ENCODE measurements around the gene SLC35B2.

The SLC35B2 gene

DNA sequence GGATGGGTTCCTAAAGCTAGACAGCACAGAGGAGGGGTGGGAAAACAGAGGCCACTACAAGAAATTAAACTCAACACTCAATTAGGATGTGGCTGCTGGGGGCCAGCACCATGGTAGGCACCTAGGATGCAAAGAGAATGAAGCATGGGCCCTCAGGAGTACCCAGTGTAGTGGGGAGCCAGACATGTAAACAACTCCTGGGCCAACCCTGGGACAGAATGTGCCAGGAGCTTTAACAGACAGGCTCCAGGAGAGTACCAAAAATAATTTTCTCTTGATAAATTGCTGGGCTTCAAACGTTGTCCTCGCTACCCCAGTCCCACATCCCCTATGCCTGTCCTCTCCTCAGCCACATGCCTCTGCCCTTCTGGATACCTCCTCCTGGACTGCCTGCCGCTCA, 14.6 kb upstream of the SLC35B2 start:
- H3K27ac ChIP-seq (ENCODE audit: low read length) = no peak overlapping the region
- H3K9ac ChIP-seq (ENCODE audit: low read length) = no peak overlapping the region
- peaks cover 32% of the 10 kb centered on the region for H3K27me3 ChIP-seq (ENCODE audit: control insufficient read depth, insufficient read depth, low read length)
- H3K4me1 ChIP-seq (ENCODE audit: control insufficient read depth, low read depth, low read length) = peaks cover 22% of the 10 kb centered on the region
- no peak overlapping the region for H3K4me3 ChIP-seq (ENCODE audit: low read length)
- H3K9me3 ChIP-seq (ENCODE audit: control insufficient read depth, low read depth, low read length) = no peaks in the 10 kb centered on the region
- no peaks in the 10 kb centered on the region for H3K36me3 ChIP-seq (ENCODE audit: control insufficient read depth, low read depth, low read length)

DNA sequence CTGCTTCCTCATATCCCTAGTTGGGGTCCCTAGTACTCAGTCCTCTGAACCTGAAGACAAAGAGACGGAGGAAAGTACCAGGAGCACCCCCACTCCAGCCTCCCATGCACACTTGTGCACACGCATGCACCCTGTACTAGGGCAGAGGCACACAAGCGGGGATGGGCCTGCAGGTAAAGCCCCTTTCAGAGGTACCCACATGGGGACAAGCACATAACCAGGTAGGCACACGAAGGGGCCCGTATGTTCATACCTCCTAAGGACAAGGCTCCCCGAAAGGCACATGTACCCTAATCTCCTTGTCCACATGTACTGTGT, 14.0 kb upstream of the SLC35B2 start:
- peaks cover 27% of the 10 kb centered on the region for H3K27me3 ChIP-seq (ENCODE audit: control insufficient read depth, insufficient read depth, low read length)
- no peak overlapping the region for H3K27ac ChIP-seq (ENCODE audit: low read length)
- peaks cover 22% of the 10 kb centered on the region for H3K4me1 ChIP-seq (ENCODE audit: control insufficient read depth, low read depth, low read length)
- H3K4me3 ChIP-seq (ENCODE audit: low read length) = peak overlapping the region; percentile 50
- H3K36me3 ChIP-seq (ENCODE audit: control insufficient read depth, low read depth, low read length) = no peaks in the 10 kb centered on the region
- no peak overlapping the region for H3K9ac ChIP-seq (ENCODE audit: low read length)
- H3K9me3 ChIP-seq (ENCODE audit: control insufficient read depth, low read depth, low read length) = no peaks in the 10 kb centered on the region

DNA sequence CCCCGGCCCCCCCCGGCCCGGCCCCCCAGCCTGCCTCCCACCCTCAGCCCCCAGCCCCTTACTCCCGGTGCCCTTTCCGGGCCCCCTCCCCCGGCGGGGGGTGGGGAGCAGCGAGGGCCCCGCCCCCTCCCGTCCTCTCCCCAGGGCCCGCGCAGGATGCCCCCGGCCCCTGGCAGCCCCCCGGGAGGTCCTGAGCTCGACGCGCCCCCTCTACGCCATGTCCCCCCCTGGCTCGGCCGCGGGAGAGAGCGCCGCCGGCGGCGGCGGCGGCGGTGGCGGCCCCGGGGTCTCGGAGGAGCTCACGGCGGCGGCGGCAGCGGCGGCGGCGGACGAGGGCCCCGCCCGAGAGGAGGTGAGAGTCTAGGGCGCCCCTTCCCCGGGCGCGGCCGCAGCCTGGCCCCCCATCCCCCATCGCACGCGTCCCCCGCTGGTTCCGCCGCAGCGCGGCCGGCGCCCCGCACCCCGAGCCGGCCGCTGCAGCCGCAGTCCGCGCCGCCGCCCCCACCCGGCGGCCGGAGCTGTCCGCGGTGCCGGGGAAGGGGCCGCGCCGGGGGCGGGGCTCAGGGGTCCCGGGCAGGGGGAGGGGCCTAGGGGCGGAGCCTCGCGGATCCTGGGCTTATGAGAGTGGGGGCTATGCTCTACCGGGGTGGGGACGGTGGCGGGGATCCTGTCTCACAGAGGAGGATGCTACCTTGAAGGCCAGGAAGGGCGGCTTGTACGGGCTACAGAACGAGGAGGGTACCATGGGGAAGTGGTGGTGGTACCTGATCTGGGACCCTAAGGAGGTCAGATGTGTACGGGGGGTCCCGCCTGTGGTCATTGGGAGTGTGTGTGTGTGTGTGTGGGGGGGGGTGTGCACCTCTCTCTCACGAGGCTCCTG, 13.4 kb upstream of the SLC35B2 start:
- peaks cover 21% of the 10 kb centered on the region for H3K27me3 ChIP-seq (ENCODE audit: control insufficient read depth, insufficient read depth, low read length)
- H3K4me3 ChIP-seq (ENCODE audit: low read length) = peak overlapping the region; percentile 50
- peaks cover 22% of the 10 kb centered on the region for H3K4me1 ChIP-seq (ENCODE audit: control insufficient read depth, low read depth, low read length)
- H3K9ac ChIP-seq (ENCODE audit: low read length) = no peak overlapping the region
- H3K9me3 ChIP-seq (ENCODE audit: control insufficient read depth, low read depth, low read length) = no peaks in the 10 kb centered on the region
- H3K36me3 ChIP-seq (ENCODE audit: control insufficient read depth, low read depth, low read length) = no peaks in the 10 kb centered on the region
- no peak overlapping the region for H3K27ac ChIP-seq (ENCODE audit: low read length)

DNA sequence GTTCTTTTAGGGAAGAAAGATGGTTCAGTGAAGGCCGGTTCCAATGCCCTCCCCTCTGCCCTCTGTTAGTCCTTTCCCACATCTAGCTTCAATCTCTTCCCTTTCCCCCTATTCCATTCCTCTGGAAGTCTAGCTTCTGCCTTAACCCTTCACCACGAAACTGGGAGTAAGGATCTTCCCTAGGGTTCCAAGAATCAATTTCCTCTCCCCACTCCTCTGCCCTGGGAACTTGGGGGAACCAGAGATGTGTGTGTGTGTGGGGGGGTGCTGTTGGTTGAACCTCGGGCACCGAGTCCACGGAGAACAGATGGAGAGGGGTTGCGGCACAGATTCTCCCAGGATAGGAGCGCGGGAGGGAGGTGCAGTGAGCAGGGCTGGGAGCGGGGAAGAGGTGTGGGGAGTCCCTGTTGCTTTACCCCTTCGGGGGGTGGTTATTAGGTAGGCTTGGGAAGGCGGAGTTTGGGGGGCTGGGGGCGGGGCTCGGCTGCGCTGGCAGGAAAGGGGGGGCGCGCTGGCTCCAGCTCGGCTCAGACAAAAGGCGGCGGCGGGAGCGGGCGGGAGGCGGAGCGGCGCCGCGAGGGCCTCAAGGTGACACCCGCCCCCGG, 12.7 kb upstream of the SLC35B2 start, which contains the start of gene TMEM151B:
Gene TMEM151B (plus strand): TSS at position 530 of the 605 bp plus-strand sequence. CDS start 293 bp downstream, outside the sequence.
- Histone ChIP-seq H3K27ac (ENCODE audit: low read length) (no peak within 1 kb of the TSS), H3K9ac (ENCODE audit: low read length) (no peak within 1 kb of the TSS), H3K27me3 (ENCODE audit: control insufficient read depth, insufficient read depth, low read length) (peaks cover 13% of the 10 kb centered on the region), H3K4me3 (ENCODE audit: low read length) (peak within 1 kb of the TSS; percentile 50), H3K36me3 (ENCODE audit: control insufficient read depth, low read depth, low read length) (no peaks in the 10 kb centered on the region), H3K4me1 (ENCODE audit: control insufficient read depth, low read depth, low read length) (peaks cover 22% of the 10 kb centered on the region), H3K9me3 (ENCODE audit: control insufficient read depth, low read depth, low read length) (no peaks in the 10 kb centered on the region)

DNA sequence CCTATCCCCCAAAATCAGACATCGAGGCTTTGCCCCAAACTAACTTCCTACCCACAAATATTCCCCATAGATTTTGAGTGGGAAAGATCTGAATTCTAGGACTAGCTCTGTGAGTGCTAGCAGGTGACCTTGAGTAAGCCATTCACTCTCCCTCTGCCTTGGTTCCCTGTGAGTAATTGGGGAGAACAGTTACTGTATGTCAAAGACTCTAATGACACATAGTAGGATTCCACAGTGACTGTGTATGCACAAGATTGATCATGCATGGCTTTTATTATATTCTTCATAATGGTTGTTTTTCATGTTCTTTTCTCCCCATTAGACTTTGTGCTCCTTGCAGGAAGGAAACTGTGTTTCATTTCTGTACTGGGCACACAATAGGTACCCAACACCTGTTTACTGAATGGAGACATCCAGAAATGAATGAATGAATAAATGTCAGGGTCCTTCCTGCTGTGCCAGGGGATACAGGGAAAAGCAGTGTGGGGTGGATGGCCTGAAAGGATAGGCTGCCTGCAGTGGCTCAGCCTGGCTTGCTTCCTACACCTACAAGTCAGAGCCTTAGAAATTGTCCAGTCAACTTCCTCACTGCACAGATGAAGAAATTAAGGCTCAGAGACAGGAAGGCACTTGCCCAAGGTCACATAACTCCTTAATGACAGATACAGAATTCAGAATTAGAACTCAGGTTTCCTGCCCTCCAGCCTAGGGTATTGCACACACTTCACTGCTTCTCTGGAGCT, 12.0 kb upstream of the SLC35B2 start:
- Histone ChIP-seq H3K27me3 (ENCODE audit: control insufficient read depth, insufficient read depth, low read length) (peaks cover 12% of the 10 kb centered on the region), H3K9me3 (ENCODE audit: control insufficient read depth, low read depth, low read length) (no peaks in the 10 kb centered on the region), H3K4me3 (ENCODE audit: low read length) (peak overlapping the region; percentile 50), H3K27ac (ENCODE audit: low read length) (no peak overlapping the region), H3K36me3 (ENCODE audit: control insufficient read depth, low read depth, low read length) (no peaks in the 10 kb centered on the region), H3K4me1 (ENCODE audit: control insufficient read depth, low read depth, low read length) (peaks cover 24% of the 10 kb centered on the region), H3K9ac (ENCODE audit: low read length) (no peak overlapping the region)

DNA sequence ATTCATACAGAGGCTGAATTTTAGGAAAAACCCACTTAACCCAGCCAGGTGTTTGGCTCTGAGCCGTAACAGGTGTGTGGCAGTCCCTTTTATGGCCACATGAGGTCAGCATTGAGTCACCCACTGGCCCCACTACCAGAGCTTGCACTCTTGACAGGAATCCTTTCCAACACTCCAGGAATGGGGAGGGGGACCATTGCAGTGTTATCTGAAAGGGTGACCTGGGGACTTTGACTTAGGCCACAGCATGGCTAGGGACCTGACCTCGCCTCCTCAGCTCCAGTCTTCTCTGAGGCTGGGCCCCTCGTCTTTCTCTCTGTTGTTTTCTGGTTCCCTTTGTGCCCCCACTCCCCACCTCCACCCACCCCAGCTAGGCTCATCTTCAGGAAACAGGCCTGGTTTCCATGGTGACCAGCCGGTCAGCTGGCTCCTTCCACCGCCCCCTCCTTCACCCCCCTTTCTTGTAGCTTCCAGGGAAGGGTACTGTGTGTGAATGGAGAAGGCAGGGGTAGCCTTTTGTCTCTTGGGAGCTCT, 10.8 kb upstream of the SLC35B2 start:
- Histone ChIP-seq H3K36me3 (ENCODE audit: control insufficient read depth, low read depth, low read length) (no peaks in the 10 kb centered on the region), H3K27me3 (ENCODE audit: control insufficient read depth, insufficient read depth, low read length) (peaks cover 12% of the 10 kb centered on the region), H3K27ac (ENCODE audit: low read length) (no peak overlapping the region), H3K9ac (ENCODE audit: low read length) (no peak overlapping the region), H3K4me3 (ENCODE audit: low read length) (peak overlapping the region; percentile 21), H3K4me1 (ENCODE audit: control insufficient read depth, low read depth, low read length) (peaks cover 36% of the 10 kb centered on the region), H3K9me3 (ENCODE audit: control insufficient read depth, low read depth, low read length) (no peaks in the 10 kb centered on the region)

DNA sequence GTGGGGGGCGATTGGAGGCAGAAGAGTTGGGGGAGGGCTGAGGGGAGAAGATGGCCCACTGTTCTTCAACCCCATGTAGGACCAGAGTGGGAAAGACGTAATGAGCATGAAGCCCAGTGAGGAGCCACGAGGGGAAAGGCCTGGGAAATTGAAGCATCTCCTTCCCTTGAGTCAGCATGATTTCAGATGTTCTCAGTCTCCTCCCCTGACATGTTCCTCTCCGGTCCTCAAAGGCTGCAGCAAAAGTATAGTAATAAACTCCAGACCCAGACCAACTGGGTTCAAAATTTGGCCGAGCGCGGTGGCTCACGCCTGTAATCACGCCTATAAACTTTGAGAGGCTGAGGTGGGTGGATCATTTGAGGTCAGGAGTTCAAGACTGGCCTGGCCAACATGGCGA, 9.9 kb upstream of the SLC35B2 start:
- H3K9me3 ChIP-seq (ENCODE audit: control insufficient read depth, low read depth, low read length) = no peaks in the 10 kb centered on the region
- no peaks in the 10 kb centered on the region for H3K36me3 ChIP-seq (ENCODE audit: control insufficient read depth, low read depth, low read length)
- H3K9ac ChIP-seq (ENCODE audit: low read length) = no peak overlapping the region
- H3K4me1 ChIP-seq (ENCODE audit: control insufficient read depth, low read depth, low read length) = peaks cover 44% of the 10 kb centered on the region
- peaks cover 12% of the 10 kb centered on the region for H3K27me3 ChIP-seq (ENCODE audit: control insufficient read depth, insufficient read depth, low read length)
- no peak overlapping the region for H3K27ac ChIP-seq (ENCODE audit: low read length)
- no peak overlapping the region for H3K4me3 ChIP-seq (ENCODE audit: low read length)

DNA sequence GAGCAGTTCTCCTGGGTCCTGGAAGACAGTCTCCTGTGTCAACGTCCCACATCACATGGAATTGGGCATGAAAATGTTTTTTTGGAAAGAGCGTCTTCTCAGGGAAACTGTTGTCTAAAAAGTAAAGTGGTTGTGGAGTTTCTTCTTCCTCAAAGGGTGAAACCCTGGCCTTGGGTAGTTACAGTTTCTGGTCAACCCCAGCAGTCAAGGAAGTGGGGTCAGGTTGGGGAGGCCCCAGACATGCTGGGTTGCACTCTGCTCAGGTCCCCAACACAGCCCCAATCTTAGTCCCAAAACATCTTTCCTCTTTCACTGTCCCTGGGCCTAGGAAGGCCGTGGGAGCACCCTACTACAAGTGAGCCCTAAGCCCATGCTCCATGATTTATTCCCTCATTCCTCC, 9.0 kb upstream of the SLC35B2 start:
- no peak overlapping the region for H3K4me3 ChIP-seq (ENCODE audit: low read length)
- H3K27me3 ChIP-seq (ENCODE audit: control insufficient read depth, insufficient read depth, low read length) = peaks cover 12% of the 10 kb centered on the region
- no peak overlapping the region for H3K9ac ChIP-seq (ENCODE audit: low read length)
- H3K4me1 ChIP-seq (ENCODE audit: control insufficient read depth, low read depth, low read length) = peaks cover 46% of the 10 kb centered on the region
- H3K9me3 ChIP-seq (ENCODE audit: control insufficient read depth, low read depth, low read length) = no peaks in the 10 kb centered on the region
- no peak overlapping the region for H3K27ac ChIP-seq (ENCODE audit: low read length)
- peaks cover under 1% of the 10 kb centered on the region for H3K36me3 ChIP-seq (ENCODE audit: control insufficient read depth, low read depth, low read length)

DNA sequence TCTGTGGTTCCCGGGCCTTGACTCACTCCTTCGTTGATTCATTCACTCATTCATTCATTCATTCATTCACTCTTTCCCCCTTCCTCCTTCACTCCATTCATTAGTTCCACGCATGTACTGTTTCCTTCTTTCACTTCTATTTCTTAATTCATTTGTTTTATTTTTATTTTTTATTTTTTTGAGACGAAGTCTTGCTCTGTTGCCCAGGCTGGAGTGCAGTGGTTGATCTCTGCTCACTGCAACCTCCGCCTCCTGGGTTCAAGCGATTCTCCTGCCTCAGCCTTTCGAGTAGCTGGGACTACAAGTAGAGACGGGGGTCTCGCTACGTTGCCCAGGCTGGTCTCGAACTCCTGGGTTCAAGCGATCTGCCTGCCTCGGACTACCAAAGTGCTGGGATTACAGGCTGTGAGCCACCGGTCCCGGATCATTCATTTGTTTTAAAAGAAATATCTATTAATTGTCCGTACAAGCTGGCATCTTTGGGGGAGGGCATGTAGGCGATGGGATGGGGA, 8.4 kb upstream of the SLC35B2 start:
- peaks cover 42% of the 10 kb centered on the region for H3K4me1 ChIP-seq (ENCODE audit: control insufficient read depth, low read depth, low read length)
- H3K9me3 ChIP-seq (ENCODE audit: control insufficient read depth, low read depth, low read length) = no peaks in the 10 kb centered on the region
- no peak overlapping the region for H3K4me3 ChIP-seq (ENCODE audit: low read length)
- H3K36me3 ChIP-seq (ENCODE audit: control insufficient read depth, low read depth, low read length) = peaks cover 5% of the 10 kb centered on the region
- no peak overlapping the region for H3K9ac ChIP-seq (ENCODE audit: low read length)
- no peak overlapping the region for H3K27ac ChIP-seq (ENCODE audit: low read length)
- H3K27me3 ChIP-seq (ENCODE audit: control insufficient read depth, insufficient read depth, low read length) = peaks cover 12% of the 10 kb centered on the region

DNA sequence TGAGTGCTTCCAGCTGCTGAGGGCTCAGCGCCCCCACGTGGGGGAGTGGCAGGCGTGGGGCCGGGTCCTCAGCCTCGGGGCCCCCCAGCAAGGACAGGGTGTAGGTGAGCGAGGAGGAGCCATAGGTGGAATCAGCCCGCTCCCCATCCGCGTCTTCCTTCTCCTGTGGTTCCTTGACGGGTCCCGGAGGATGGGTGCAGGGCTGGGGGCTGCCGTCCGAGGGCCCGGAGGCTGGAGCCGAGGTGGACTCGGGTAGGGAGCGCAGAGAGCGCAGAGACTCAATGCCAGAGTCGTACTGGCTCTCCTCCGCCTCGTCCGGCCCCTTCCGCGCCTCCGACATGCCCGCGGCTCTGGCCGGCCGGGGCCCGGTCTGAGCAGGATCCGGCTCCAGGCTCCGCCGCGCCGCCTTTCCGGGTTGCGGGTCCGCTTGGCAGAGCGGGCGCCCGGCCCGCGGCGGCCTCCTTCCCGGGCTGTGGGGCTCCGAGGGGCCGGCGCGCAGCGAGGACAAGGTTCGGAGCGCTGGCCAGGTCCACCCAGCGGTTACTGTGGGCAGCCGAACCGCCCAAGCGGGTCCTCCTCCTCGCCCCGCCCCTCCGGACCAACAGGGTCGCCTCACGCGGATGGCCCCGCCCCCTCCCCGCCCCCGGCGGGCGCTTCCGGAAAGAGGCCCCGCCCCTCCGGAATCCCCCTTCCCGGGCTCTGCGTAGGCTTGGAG, 7.8 kb upstream of the SLC35B2 start, which contains the start of gene NFKBIE:
Gene NFKBIE (minus strand): TSS at position 545 of the 715 bp plus-strand sequence. CDS start 205 bp downstream, at position 340.
- no peak within 1 kb of the TSS for H3K27ac ChIP-seq (ENCODE audit: low read length)
- H3K9me3 ChIP-seq (ENCODE audit: control insufficient read depth, low read depth, low read length) = no peaks in the 10 kb centered on the region
- H3K27me3 ChIP-seq (ENCODE audit: control insufficient read depth, insufficient read depth, low read length) = peaks cover 12% of the 10 kb centered on the region
- peaks cover 7% of the 10 kb centered on the region for H3K36me3 ChIP-seq (ENCODE audit: control insufficient read depth, low read depth, low read length)
- peak within 1 kb of the TSS; percentile 81 for H3K4me3 ChIP-seq (ENCODE audit: low read length)
- H3K4me1 ChIP-seq (ENCODE audit: control insufficient read depth, low read depth, low read length) = peaks cover 42% of the 10 kb centered on the region
- H3K9ac ChIP-seq (ENCODE audit: low read length) = peak within 1 kb of the TSS; percentile 49

All from iPS-18a (cell line).